ENCODE results near the gene ZGRF1. TPM values are rescaled to one million over a fixed set of nuclear protein-coding genes. Genes with fewer than 3 reads are reported as not detected.

Gene ZGRF1
- total and polyA plus RNA-seq, 9 of the 15 experiments (the other 6 are each of a cell fraction or from before 2014, with no cell fraction given) = 8.8 to 35.2 (median 22.0) TPM

DNA sequence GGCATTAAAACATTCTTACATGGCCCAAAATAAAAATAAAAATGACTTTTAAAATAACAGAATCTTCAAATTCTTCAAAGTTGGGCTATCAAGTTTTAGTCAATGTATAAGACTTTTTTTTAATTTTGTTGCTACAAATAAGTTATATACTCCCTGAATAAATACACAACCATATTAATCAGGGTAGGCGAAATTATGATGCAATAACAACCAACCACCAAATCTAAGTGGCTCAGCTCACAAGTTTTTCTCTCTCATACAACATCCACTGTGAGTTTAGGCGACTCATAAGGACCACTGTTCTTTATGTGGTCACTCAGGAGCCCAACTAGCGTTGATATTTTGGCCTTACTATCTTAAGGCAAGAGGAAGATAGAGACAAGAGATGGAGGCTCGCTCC, 131.9 kb downstream of the ZGRF1 start:
- Histone ChIP-seq H3K4me3 (no peak overlapping the region), H3K4me2 (ENCODE audit: insufficient read depth, low read length) (no peak overlapping the region), H3K27ac (ENCODE audit: extremely low read depth, low read depth, low read length) (no peak overlapping the region), H4K20me1 (replicated peaks; ENCODE audit: control insufficient read depth, insufficient read depth, low read length) (no peaks in the 10 kb centered on the region), H3K9ac (ENCODE audit: insufficient read depth in 1 of 2, low read depth in 2 of 2, low read length in 2 of 2) (no peak overlapping the region), H2AFZ (ENCODE audit: low read depth, low read length) (no peak overlapping the region), H3K27me3 (ENCODE audit: control insufficient read depth in 2 of 2, insufficient read depth in 2 of 2, low read length in 2 of 2) (peaks cover 15 to 29% of the 10 kb centered on the region in 2 experiments; a peak in 4 of 5 replicates), H3K4me1 (replicated peaks in 1 of 2; ENCODE audit: control insufficient read depth in 2 of 2, insufficient read depth in 2 of 2, low read length in 2 of 2) (no peaks in the 10 kb centered on the region), H3K9me1 (ENCODE audit: control insufficient read depth, insufficient read depth, low read length) (no peaks in the 10 kb centered on the region), H3K79me2 (ENCODE audit: control insufficient read depth, insufficient read depth, low read length) (no peaks in the 10 kb centered on the region), H3K9me3 (replicated peaks; ENCODE audit: control insufficient read depth, insufficient read depth, low read depth, low read length) (no peaks in the 10 kb centered on the region), H3K36me3 (ENCODE audit: control insufficient read depth, insufficient read depth, low read length) (no peaks in the 10 kb centered on the region)
- CTCF ChIA-PET (ENCODE audit: low intra/inter-chr PET ratio) = no interaction called here
- FAIRE-seq = no peak
- TF ChIP-seq FOXJ3 (CRISPR knock-in tag; IDR thresholded peaks at IDR 0.05) (no peak), ZNF23 (CRISPR knock-in tag; IDR thresholded peaks at IDR 0.05) (no peak), CEBPG (CRISPR knock-in tag; IDR thresholded peaks at IDR 0.05) (no peak), CEBPG (tag; conservative IDR thresholded peaks at IDR 0.05 in 1 of 2, IDR thresholded peaks at IDR 0.05 in 1 of 2) (peak; percentile 56 to 82), ETV5 (CRISPR knock-in tag; IDR thresholded peaks at IDR 0.05; ENCODE audit: low read depth) (no peak), ZNF24 (IDR thresholded peaks at IDR 0.05) (no peak), BHLHE40 (IDR thresholded peaks at IDR 0.05; ENCODE audit: low read length) (no peak), RFX1 (IDR thresholded peaks at IDR 0.05) (no peak), DACH1 (IDR thresholded peaks at IDR 0.05; ENCODE audit: partially characterized antibody) (no peak), CEBPB (tag; IDR thresholded peaks at IDR 0.05) (peak; percentile 62)
- TF ChIP-seq, protein P1, sequence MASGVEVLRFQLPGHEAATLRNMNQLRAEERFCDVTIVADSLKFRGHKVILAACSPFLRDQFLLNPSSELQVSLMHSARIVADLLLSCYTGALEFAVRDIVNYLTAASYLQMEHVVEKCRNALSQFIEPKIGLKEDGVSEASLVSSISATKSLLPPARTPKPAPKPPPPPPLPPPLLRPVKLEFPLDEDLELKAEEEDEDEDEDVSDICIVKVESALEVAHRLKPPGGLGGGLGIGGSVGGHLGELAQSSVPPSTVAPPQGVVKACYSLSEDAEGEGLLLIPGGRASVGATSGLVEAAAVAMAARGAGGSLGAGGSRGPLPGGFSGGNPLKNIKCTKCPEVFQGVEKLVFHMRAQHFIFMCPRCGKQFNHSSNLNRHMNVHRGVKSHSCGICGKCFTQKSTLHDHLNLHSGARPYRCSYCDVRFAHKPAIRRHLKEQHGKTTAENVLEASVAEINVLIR (CRISPR knock-in tag; IDR thresholded peaks at IDR 0.05) = no peak
- TF ChIP-seq, protein P2, sequence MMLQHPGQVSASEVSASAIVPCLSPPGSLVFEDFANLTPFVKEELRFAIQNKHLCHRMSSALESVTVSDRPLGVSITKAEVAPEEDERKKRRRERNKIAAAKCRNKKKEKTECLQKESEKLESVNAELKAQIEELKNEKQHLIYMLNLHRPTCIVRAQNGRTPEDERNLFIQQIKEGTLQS (IDR thresholded peaks at IDR 0.05) = peak; percentile 45
- TF ChIP-seq, protein P2 (CRISPR knock-in tag; conservative IDR thresholded peaks at IDR 0.05) = no peak
- no peak for ATAC-seq
- in situ Hi-C loops (cut with MboI) = no loop called here
- intact Hi-C loops (cut with micrococcal nuclease) = no loop called here
- POLR2A ChIA-PET = no interaction called here
- 0% methylated on average over 4 of the region's 4 CpGs for WGBS (ENCODE audit: insufficient coverage, low coverage, missing lambda C conversion rate)
- no peak for DNase-seq (ENCODE audit: extremely low read depth in 1 of 4, low spot score in 3 of 4)
- no TSS peak for BruUV-seq (replicated peaks)
